Activated CD4-positive, alpha-beta memory T cell treated with anti-CD3 and anti-CD28 coated beads for 36 hours (primary cell): ENCODE measurements around the gene CCSER1. TPM values are rescaled to one million over a fixed set of nuclear protein-coding genes. Genes with fewer than 3 reads are reported as not detected.
"Not testable (repeated sequence)": the region's sequence is repeated elsewhere in the genome, so short reads cannot be mapped to it uniquely, and the experiment has no call there.

ENCODE experiments used
- CTCF ChIA-PET: fragments of 350-600 bp; sonication (Branson Sonifier 250); formaldehyde crosslinking; loops from one replicate; lab custom pipeline; 2021; ENCODE audit warnings: antibody characterized with exemption, inconsistent platforms; lab: Charles Lee
- POLR2A ChIA-PET: fragments of 350-600 bp; sonication (Branson Sonifier 250); formaldehyde crosslinking; loops from one replicate; lab custom pipeline; 2021; ENCODE audit warnings: antibody characterized with exemption; lab: Charles Lee
- DNase-seq: peaks from one replicate; pipeline ENCODE4 v3.0.0-alpha.2; 2020
- H3K27ac Mint-ChIP-seq: one replicate; pipeline ENCODE4 v1.8.0; 2021; ENCODE audit warnings: mixed read lengths
- H3K27me3 Mint-ChIP-seq: one replicate; pipeline ENCODE4 v1.8.0; 2021; ENCODE audit warnings: mixed read lengths
- H3K36me3 Mint-ChIP-seq: one replicate; pipeline ENCODE4 v1.8.0; 2021; ENCODE audit warnings: mixed read lengths
- H3K4me1 Mint-ChIP-seq: one replicate; pipeline ENCODE4 v1.8.0; 2021; ENCODE audit warnings: low read depth, mixed read lengths
- H3K4me3 Mint-ChIP-seq: one replicate; pipeline ENCODE4 v1.8.0; 2021; ENCODE audit warnings: mild to moderate bottlenecking, mixed read lengths
- H3K9me3 Mint-ChIP-seq: one replicate; pipeline ENCODE4 v1.8.0; 2021; ENCODE audit warnings: mixed read lengths
- intact Hi-C: fragments of 100-400 bp; cut with micrococcal nuclease; formaldehyde crosslinking; loops from one replicate; pipeline ENCODE4 v1.15.1; 2023
- total RNA-seq, 2 experiments: library from RNA; stranded (reverse); gene quantifications; one replicate each; pipeline ENCODE4 v1.2.3, GENCODE V29; 2021

Gene CCSER1
- total RNA-seq, 2 experiments from 2014 or later, result 0.17 to 0.19 TPM

DNA sequence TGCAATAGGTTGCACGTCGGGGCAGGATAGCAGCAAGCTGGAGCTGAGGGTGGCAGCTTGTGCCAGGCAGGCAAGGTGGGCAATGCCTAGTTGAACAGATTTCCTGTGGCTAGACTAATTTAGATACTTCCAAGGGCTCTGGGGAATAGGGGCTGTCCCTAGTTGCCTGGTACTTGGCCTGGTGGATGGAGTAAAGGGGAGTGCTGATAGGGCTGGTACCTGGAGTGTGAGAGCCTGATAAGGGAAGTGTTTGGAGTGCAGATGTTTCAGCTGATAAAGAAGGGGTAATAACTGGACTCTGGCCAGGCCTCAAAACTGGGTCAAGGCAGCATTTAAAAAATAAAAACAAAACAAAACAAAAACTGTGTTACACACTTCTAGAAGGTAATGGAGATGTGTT lies 665.5 kb downstream of the CCSER1 start:
- ChIA-PET POLR2A (no interaction called here), CTCF (no interaction called here)
- Mint-ChIP-seq H3K27me3 (no peaks in the 10 kb centered on the region), H3K36me3 (no peaks in the 10 kb centered on the region), H3K4me1 (no peaks in the 10 kb centered on the region), H3K4me3 (no peak overlapping the region), H3K9me3 (peaks cover 17% of the 10 kb centered on the region), H3K27ac (no peak overlapping the region)
- DNase-seq, result no peak
- intact Hi-C loops, result no loop called here

DNA sequence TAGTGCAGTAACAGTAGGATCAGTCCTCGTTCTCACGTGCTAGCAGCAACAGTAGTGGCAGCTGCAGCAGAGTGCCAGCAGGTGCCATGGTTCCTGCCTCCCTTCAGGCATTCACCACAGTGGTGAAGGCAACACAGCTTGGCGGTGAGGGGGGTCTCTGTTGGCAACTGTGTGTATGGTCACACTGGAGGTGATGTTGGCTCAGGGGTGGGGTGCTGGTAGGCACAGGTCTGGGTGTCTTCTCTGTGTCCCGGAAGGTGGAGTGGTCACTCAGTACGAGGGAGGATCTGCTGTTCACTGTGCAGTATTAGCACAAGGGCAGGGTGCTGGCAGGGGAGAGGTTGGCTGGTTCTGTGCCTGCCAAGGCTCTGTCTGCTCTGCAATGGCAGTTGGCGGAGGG lies 671.8 kb downstream of the CCSER1 start:
- intact Hi-C loops, result no loop called here
- CTCF ChIA-PET, result no interaction called here

DNA sequence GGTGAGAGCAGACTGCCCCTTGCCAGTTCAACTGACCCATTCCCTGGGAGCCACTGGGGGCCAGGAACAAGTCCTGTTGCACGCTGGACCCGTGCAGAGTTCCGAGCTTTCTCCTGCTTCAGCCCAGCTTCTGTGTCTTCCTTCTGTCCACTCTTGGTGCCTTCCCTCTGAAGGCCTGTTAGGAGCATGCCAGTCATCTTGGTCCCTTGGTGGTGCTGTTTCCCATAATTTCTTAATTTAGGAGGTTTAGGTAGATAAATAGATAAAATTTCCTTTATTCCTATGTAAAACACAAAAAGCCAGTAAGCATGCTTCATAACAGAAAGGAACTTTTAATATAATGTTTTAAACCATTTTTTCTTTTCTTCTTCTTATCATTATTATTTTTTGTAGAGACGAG lies 672.7 kb downstream of the CCSER1 start:
- no peak overlapping the region for H3K27ac Mint-ChIP-seq
- DNase-seq, result no peak
- ChIA-PET POLR2A (no interaction called here), CTCF (no interaction called here)
- no peaks in the 10 kb centered on the region for H3K36me3 Mint-ChIP-seq
- H3K4me3 Mint-ChIP-seq, result no peak overlapping the region
- intact Hi-C loops, result no loop called here
- no peaks in the 10 kb centered on the region for H3K4me1 Mint-ChIP-seq
- no peaks in the 10 kb centered on the region for H3K27me3 Mint-ChIP-seq
- peaks cover 16% of the 10 kb centered on the region for H3K9me3 Mint-ChIP-seq

More for the DNA sequence above, 671.8 kb downstream of the CCSER1 start:
- POLR2A ChIA-PET, result no interaction called here
- no peaks in the 10 kb centered on the region for H3K36me3 Mint-ChIP-seq
- peaks cover 18% of the 10 kb centered on the region for H3K9me3 Mint-ChIP-seq
- no peak overlapping the region for H3K27ac Mint-ChIP-seq
- H3K4me1 Mint-ChIP-seq, result no peaks in the 10 kb centered on the region
- no peak for DNase-seq
- no peak overlapping the region for H3K4me3 Mint-ChIP-seq
- H3K27me3 Mint-ChIP-seq, result no peaks in the 10 kb centered on the region

DNA sequence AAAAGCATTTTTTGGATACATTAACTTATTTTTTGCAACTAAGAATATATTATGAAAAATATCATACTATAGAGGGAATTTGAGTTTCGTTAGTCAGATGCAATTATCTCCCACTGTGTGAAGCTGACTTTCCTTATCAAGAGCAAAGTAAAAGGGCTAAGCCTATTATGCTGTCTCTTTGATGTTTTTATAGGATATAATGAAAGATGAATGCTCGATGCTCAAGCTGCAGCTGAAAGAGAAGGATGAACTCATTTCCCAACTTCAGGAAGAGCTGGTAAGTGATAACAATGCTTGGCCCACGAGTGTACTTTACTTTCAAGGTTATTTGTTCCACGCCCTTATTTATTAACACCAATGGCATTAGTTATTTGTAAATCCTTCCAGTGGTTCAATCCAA lies 688.4 kb downstream of the CCSER1 start:
- H3K4me3 Mint-ChIP-seq, result no peak overlapping the region
- H3K36me3 Mint-ChIP-seq, result no peaks in the 10 kb centered on the region
- peaks cover 27% of the 10 kb centered on the region for H3K9me3 Mint-ChIP-seq
- H3K4me1 Mint-ChIP-seq, result no peaks in the 10 kb centered on the region
- intact Hi-C loops, result no loop called here
- no peak for DNase-seq
- no peak overlapping the region for H3K27ac Mint-ChIP-seq
- ChIA-PET CTCF (no interaction called here), POLR2A (no interaction called here)
- no peaks in the 10 kb centered on the region for H3K27me3 Mint-ChIP-seq

DNA sequence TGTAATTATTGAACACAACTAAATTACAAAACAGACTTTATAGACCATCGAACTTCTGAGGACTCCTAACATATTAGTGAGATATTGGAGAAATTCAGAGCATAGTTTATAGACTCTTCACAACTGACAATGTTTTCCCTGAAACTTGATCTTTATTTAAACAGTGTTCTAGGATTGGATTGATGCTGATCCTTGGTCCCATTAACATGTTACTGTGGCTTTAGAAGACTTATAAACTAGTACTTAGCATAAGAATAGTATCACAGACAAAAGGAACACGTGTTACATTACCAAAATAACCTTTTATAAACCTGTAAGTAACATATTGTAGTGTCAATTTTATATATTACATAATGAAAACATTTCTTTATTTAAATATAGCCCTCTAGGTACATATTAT lies 689.6 kb downstream of the CCSER1 start:
- intact Hi-C loops, result no loop called here
- H3K27me3 Mint-ChIP-seq, result no peaks in the 10 kb centered on the region
- H3K4me3 Mint-ChIP-seq, result no peak overlapping the region
- ChIA-PET CTCF (no interaction called here), POLR2A (no interaction called here)
- no peaks in the 10 kb centered on the region for H3K36me3 Mint-ChIP-seq
- H3K4me1 Mint-ChIP-seq, result no peaks in the 10 kb centered on the region
- H3K27ac Mint-ChIP-seq, result no peak overlapping the region
- no peak for DNase-seq
- peaks cover 20% of the 10 kb centered on the region for H3K9me3 Mint-ChIP-seq

DNA sequence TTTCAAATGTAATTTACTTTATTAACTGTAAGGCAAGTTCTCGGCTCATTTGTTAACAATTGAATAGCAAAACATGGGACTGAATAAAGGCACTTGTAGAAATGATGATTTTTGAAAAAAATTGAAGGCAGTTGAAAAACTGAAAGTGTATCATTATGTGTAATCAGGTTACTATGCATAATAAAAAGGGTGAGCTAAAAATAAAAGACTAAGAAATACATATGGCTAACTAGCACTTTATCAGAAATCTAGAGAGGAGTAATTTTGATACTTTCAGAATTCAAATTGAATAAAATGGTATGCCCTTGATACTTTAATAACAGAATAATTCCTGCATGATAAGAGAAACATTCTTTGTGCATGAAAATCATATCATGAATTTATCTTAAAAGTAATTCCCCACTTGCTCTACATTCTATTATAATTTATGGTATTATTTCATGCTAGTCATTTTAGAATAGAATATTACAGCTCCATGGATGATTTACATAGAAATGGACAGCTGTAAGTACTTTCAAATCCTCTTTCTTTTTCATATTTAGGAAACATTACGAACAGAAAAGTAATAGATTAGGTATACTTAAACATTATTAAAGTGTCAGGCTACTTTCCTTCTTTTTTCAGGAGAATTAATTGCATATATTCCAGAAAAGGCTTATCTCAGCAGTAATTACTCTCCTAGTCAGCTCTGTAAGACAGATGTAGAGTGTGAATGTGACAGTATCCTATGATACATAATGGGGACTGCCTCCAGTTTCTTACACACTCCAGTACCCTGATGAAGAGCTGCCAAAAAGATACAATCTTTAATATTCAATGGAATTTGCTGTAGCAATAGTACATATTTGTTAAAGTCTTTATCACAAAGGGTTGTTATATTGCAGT lies 697.3 kb downstream of the CCSER1 start:
- intact Hi-C loops, result no loop called here
- no peak for DNase-seq
- no peak overlapping the region for H3K4me3 Mint-ChIP-seq
- no peaks in the 10 kb centered on the region for H3K4me1 Mint-ChIP-seq
- H3K27ac Mint-ChIP-seq, result no peak overlapping the region
- no peaks in the 10 kb centered on the region for H3K36me3 Mint-ChIP-seq
- CTCF ChIA-PET, result no interaction called here
- H3K9me3 Mint-ChIP-seq, result no peaks in the 10 kb centered on the region
- POLR2A ChIA-PET, result no interaction called here
- no peaks in the 10 kb centered on the region for H3K27me3 Mint-ChIP-seq

DNA sequence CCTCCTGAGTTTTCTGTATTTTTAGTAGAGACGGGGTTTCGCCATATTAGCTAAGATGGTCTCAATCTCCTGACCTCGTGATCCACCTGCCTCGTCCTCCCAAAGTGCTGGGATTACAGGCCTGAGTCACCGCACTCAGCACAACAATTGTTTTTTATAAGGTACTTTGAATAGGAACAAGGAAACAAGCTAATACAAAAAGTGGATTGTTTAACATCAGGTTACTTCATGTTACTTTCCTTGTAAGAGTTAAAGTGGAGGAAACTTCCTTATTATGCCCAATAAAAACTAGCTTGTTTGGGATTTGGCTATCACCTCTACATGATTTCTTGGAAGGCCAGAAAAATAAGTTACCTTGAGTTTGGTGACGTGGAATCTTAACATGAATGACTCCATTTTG lies 698.7 kb downstream of the CCSER1 start:
- Mint-ChIP-seq H3K4me1 (no peaks in the 10 kb centered on the region), H3K27me3 (no peaks in the 10 kb centered on the region), H3K9me3 (no peaks in the 10 kb centered on the region), H3K4me3 (no peak overlapping the region), H3K27ac (no peak overlapping the region), H3K36me3 (no peaks in the 10 kb centered on the region)
- no peak for DNase-seq
- intact Hi-C loops, result no loop called here
- ChIA-PET CTCF (no interaction called here), POLR2A (no interaction called here)

DNA sequence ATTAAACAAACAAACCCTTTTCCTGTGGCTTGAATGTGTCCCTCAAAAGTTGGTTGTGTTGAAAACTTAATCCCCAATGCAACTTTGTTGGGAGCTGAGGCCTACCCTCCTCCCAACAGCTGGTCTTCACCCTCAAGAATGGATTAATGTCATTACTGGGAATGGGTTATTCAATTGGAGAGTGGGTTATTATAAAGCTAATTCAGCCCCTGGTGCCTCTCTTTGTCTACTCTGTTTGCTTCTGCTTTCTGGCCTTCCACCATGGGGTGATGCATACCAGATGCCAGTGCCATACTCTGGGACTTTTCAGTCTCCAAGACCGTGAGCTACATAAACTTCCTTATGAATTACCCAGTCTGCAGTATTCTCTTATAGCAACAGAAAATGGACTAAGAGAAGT lies 706.5 kb downstream of the CCSER1 start:
- no peaks in the 10 kb centered on the region for H3K4me1 Mint-ChIP-seq
- ChIA-PET POLR2A (no interaction called here), CTCF (no interaction called here)
- H3K36me3 Mint-ChIP-seq, result no peaks in the 10 kb centered on the region
- no peaks in the 10 kb centered on the region for H3K27me3 Mint-ChIP-seq
- H3K9me3 Mint-ChIP-seq, result no peaks in the 10 kb centered on the region
- H3K27ac Mint-ChIP-seq, result no peak overlapping the region
- DNase-seq, result no peak
- no peak overlapping the region for H3K4me3 Mint-ChIP-seq
- intact Hi-C loops, result no loop called here

DNA sequence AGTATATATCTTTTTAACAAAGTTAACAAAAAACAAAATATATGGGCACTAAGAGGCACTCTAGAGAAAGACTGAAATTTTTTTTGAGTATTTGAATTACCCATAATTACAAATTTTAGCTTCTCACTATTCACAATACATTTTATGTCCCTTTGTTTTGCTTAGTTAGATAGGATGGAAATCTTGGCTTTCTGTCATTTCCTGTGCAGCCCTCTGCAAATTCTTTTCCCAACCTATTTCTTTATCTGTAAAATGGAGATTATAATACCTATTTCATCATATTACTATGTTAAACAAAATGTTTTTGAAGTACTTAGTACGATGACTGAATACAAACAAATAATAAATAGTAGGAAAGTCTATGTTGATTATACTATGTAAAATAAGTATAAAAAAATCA lies 710.0 kb downstream of the CCSER1 start:
- POLR2A ChIA-PET, result no interaction called here

DNA sequence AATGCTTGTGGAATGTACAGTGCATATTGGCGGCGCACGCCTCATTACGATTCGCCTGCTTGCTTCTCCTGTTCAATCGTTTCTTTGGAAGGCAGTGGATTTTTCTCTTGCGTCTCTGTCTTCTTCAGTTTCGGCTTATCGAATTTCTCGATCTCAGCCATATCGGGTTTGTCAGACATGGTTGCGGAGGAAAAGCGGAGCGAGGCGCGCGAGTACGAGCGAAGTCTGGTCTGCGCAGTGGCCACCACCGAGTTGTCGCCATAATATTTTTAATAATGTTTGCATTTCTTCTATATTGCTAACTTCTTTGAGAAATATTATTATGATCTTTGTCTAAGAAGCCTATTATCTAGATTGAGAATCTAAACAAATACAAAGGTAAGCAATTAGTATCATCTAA lies 711.7 kb downstream of the CCSER1 start:
- intact Hi-C loops, H3K27me3 Mint-ChIP-seq, H3K9me3 Mint-ChIP-seq, H3K4me1 Mint-ChIP-seq, POLR2A ChIA-PET, H3K4me3 Mint-ChIP-seq, DNase-seq, CTCF ChIA-PET, H3K36me3 Mint-ChIP-seq, H3K27ac Mint-ChIP-seq: not testable (repeated sequence)

More for the DNA sequence above, 710.0 kb downstream of the CCSER1 start:
- Mint-ChIP-seq H3K4me3 (no peak overlapping the region), H3K27ac (no peak overlapping the region), H3K9me3 (no peaks in the 10 kb centered on the region), H3K27me3 (no peaks in the 10 kb centered on the region), H3K36me3 (no peaks in the 10 kb centered on the region), H3K4me1 (no peaks in the 10 kb centered on the region)
- intact Hi-C loops, result no loop called here
- no peak for DNase-seq
- CTCF ChIA-PET, result no interaction called here

DNA sequence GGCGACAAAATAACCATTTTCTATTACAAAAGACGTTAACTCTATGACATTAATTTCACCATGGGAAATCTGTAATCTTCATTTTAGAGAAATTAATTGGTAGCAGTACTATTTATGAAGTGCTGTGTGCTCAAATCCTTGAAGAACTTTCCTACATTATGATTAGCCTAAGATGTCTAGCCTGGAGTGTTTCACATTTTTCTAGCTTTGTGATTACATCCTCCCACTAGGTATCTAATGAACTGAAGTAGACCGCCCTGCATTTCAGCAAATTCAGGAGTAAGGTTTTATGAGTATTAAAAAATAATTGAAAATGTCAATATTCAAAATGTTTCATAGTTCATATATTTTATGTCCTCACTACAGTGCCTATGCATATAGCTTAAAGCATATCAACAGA lies 713.1 kb downstream of the CCSER1 start:
- ChIA-PET POLR2A (no interaction called here), CTCF (no interaction called here)
- DNase-seq, result no peak
- Mint-ChIP-seq H3K4me3 (no peak overlapping the region), H3K27ac (no peak overlapping the region), H3K36me3 (no peaks in the 10 kb centered on the region), H3K27me3 (no peaks in the 10 kb centered on the region), H3K9me3 (no peaks in the 10 kb centered on the region), H3K4me1 (no peaks in the 10 kb centered on the region)
- intact Hi-C loops, result no loop called here

DNA sequence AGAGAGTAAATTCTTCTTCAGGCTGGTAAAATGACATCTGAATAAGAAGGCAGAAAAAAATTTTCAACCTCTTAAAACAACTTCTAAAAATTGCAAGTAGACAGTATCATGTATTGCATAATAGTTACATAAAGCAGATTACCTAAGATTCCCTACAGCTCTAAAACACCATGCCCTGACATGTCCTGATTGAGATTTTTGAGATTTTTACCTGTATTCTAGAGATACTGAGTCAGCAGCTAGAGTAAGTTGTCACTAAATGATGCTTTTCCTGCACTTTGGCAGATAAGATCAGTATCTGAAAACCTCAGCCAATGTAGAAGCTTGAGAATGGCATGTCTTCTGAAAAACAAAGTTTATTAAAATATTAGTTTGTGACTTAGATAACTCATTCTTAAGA lies 713.6 kb downstream of the CCSER1 start:
- H3K4me1 Mint-ChIP-seq, result no peaks in the 10 kb centered on the region
- H3K36me3 Mint-ChIP-seq, result no peaks in the 10 kb centered on the region
- no peaks in the 10 kb centered on the region for H3K27me3 Mint-ChIP-seq
- no peak overlapping the region for H3K4me3 Mint-ChIP-seq
- ChIA-PET CTCF (no interaction called here), POLR2A (no interaction called here)
- no peak for DNase-seq
- H3K27ac Mint-ChIP-seq, result no peak overlapping the region
- no peaks in the 10 kb centered on the region for H3K9me3 Mint-ChIP-seq
- intact Hi-C loops, result no loop called here

DNA sequence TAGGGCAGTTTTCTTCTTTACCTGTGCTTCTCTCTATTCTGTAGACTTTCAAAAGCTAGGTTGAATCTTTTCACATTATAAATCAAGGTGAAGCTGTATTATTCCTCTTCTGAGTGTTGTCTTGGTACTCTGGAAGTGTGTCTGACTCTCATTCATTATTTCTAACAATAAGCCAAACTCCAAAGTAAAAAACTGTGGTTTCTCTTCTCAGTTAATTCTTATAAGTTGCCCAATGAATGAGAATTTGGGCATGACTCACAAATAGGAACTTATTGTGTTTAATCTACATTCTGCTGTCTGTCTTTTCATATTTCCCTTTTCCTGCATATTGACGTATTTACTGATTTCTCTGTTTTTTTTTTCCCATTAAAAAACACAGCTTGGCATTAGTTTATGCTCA lies 714.5 kb downstream of the CCSER1 start:
- Mint-ChIP-seq H3K27ac (no peak overlapping the region), H3K4me3 (no peak overlapping the region), H3K36me3 (no peaks in the 10 kb centered on the region), H3K4me1 (no peaks in the 10 kb centered on the region), H3K27me3 (no peaks in the 10 kb centered on the region), H3K9me3 (no peaks in the 10 kb centered on the region)
- ChIA-PET POLR2A (no interaction called here), CTCF (no interaction called here)
- intact Hi-C loops, result no loop called here
- no peak for DNase-seq
